IPS DF 6.9 (cell line): ENCODE measurements around the gene APP.
"Not testable (repeated sequence)": the region's sequence is repeated elsewhere in the genome, so short reads cannot be mapped to it uniquely, and the experiment has no call there.

Experiments used
- DNase-seq: peaks from one replicate; pipeline ENCODE4 v3.0.0-alpha.2; 2013; ENCODE audit warnings: low read depth, low spot score
- H3K27ac ChIP-seq: one replicate; pipeline ENCODE4 v1.5.1; 2013; ENCODE audit warnings: low read length, control low read depth
- H3K27me3 ChIP-seq: 2 replicates; pipeline ENCODE4 v1.6.1; 2013; ENCODE audit warnings: mild to moderate bottlenecking, low read length; ENCODE audit not compliant: control insufficient read depth, insufficient read depth
- H3K36me3 ChIP-seq: 2 replicates; pipeline ENCODE4 v1.6.1; 2013; ENCODE audit warnings: low read length; ENCODE audit not compliant: control insufficient read depth, insufficient read depth
- H3K4me1 ChIP-seq: 2 replicates; pipeline ENCODE4 v1.6.1; 2013; ENCODE audit warnings: low read length; ENCODE audit not compliant: control insufficient read depth, insufficient read depth
- H3K4me3 ChIP-seq: 2 replicates; pipeline ENCODE4 v1.5.1; 2013; ENCODE audit warnings: mild to moderate bottlenecking, low read length
- H3K9me3 ChIP-seq: 2 replicates; pipeline ENCODE4 v1.6.1; 2013; ENCODE audit warnings: low read length, inconsistent platforms; ENCODE audit not compliant: control insufficient read depth, insufficient read depth
- WGBS: extraction: QIAGEN DNeasy Blood & Tissue Kit; methylation state at CpG from one replicate; pipeline ENCODE4 v1.1.7; 2013; ENCODE audit warnings: mixed read lengths, missing lambda C conversion rate; ENCODE audit not compliant: insufficient read length, insufficient coverage; 5-methylcytosine and 5-hydroxymethylcytosine counted together

APP gene

DNA sequence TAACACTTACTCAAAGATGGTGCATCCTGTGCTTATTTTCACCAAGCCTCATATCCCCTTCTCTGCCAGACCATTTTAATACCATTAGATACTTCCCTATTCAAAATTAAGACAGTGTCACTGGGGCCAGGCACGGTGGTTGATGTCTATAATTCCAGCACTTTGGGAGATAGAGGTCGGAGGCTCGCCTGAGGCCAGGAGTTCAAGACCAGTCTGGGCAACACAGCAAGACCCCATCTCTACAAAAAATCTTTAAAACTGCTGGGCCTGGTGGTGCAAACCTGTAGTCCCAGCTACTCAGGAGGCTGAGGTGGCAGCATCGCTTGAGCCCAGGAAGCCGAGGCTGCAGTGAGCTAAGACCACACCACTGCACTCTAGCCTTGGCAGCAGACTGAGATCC is 28.2 kb downstream of the APP start:
- H3K27me3 ChIP-seq: no peaks in the 10 kb centered on the region
- no peak for DNase-seq
- no CpG with 5 or more reads among the region's 5 CpGs for WGBS
- peaks cover 2% of the 10 kb centered on the region; the same call in 1 of the 2 replicates for H3K4me1 ChIP-seq
- no peaks in the 10 kb centered on the region for H3K36me3 ChIP-seq
- no peaks in the 10 kb centered on the region for H3K9me3 ChIP-seq
- no peak overlapping the region for H3K4me3 ChIP-seq
- no peak overlapping the region for H3K27ac ChIP-seq

- Histone ChIP-seq H3K4me1 (peaks cover 2% of the 10 kb centered on the region; the same call in 1 of the 2 replicates), H3K27ac (no peak overlapping the region), H3K27me3 (no peaks in the 10 kb centered on the region), H3K4me3 (no peak overlapping the region), H3K9me3 (no peaks in the 10 kb centered on the region), H3K36me3 (no peaks in the 10 kb centered on the region)
- no peak for DNase-seq
- WGBS: no CpG with 5 or more reads among the region's 3 CpGs
Observed at GRCh38 chr21:26140926-26141325, 29.6 kb downstream of the APP start.

DNA sequence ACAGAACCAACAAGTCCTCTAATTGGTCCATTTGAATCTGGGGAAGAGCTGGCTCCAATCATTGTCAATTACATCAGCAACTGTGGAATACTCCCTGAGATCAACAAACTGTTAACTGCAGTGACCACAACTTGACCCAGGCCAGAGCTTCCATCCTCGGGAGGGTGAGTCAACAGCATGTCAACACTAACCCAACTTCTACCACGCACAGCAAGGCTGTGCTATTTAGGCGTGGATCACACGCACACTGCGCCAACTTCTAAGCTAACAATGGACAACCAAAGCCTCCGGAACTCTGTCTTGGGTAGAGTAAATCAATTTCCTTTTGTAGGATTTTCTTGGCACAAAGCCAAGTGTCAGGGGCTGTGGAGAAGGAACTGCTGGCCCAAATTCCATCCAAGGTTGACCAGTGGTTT is 30.4 kb downstream of the APP start:
- no peak overlapping the region for H3K27ac ChIP-seq
- whole genome bisulfite sequencing: no CpG with 5 or more reads among the region's 6 CpGs

DNA sequence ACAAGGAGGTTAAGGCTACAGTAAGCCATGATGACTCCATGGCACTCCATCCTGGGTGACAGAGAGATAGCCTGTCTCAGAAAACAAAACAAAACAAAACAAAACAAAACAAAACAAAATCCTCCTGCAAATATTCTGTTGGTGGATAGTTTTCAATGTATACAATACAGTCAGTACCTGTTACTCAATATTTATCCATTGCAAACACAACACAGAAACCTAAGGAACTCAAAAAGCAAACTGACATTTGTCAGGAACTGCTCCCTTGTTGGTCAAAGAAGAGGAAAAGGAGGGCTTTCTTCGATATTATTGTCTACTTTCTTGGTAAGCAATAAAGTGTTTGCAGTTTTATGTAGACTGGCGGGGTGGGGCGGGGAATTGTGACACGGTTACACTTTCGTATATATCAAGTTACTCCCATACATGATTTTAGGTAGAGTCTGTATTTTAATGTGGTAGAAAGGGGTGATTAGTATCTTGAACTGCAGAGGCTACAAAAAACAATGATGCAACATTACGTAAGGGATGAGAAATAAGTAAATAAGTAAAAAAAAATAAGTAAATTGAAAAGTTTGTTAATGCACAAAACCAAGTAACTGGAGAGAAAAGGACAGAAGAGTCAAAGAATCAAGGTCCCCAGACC is 31.8 kb downstream of the APP start:
- Histone ChIP-seq H3K27ac (no peak overlapping the region), H3K4me1 (peaks cover 2% of the 10 kb centered on the region; the same call in 1 of the 2 replicates), H3K27me3 (no peaks in the 10 kb centered on the region), H3K4me3 (no peak overlapping the region), H3K36me3 (no peaks in the 10 kb centered on the region), H3K9me3 (no peaks in the 10 kb centered on the region)
- WGBS: 100% methylated on average over 1 of the region's 6 CpGs
- no peak for DNase-seq

More for the DNA sequence above, 30.4 kb downstream of the APP start:
- Histone ChIP-seq H3K27me3 (no peaks in the 10 kb centered on the region), H3K36me3 (no peaks in the 10 kb centered on the region), H3K9me3 (no peaks in the 10 kb centered on the region), H3K4me3 (no peak overlapping the region), H3K4me1 (peaks cover 2% of the 10 kb centered on the region; the same call in 1 of the 2 replicates)
- no peak for DNase-seq

- Histone ChIP-seq H3K9me3 (no peaks in the 10 kb centered on the region), H3K27me3 (no peaks in the 10 kb centered on the region), H3K27ac (no peak overlapping the region), H3K4me3 (no peak overlapping the region), H3K4me1 (peaks cover 2% of the 10 kb centered on the region; the same call in 1 of the 2 replicates), H3K36me3 (no peaks in the 10 kb centered on the region)
- DNase-seq: no peak
- no CpG with 5 or more reads among the region's 4 CpGs for WGBS
Observed at GRCh38 chr21:26137379-26138060, 33.0 kb downstream of the APP start.

GRCh38 chr21:26136671-26137070 is 33.9 kb downstream of the APP start:
- H3K27me3 ChIP-seq: no peaks in the 10 kb centered on the region
- H3K4me1 ChIP-seq: peaks cover 2% of the 10 kb centered on the region; the same call in 1 of the 2 replicates
- no peak overlapping the region for H3K27ac ChIP-seq
- H3K9me3 ChIP-seq: no peaks in the 10 kb centered on the region
- no CpG with 5 or more reads among the region's 6 CpGs for WGBS
- no peaks in the 10 kb centered on the region for H3K36me3 ChIP-seq
- no peak overlapping the region for H3K4me3 ChIP-seq
- DNase-seq: no peak

DNA sequence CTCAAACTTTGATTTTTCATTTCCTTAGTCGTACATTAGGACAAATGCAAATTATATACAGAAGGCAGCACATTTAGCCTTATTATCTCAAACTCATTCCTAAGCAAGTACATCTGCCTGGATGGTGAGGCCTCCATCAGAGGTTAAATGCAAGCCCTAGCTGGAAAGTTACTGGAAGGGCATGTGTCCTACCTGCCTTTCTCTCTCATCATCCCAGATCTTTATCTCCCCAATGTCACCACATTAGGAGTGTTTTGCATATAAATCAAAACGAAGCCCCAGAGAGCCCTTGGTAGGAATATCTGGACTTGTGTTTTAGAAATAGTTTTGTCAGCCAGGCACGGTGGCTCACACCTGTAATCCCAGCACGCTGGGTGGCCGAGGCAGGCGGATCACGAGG is 35.0 kb downstream of the APP start:
- DNase-seq: no peak
- no peaks in the 10 kb centered on the region for H3K27me3 ChIP-seq
- H3K9me3 ChIP-seq: no peaks in the 10 kb centered on the region
- no peak overlapping the region for H3K27ac ChIP-seq
- peaks cover 2% of the 10 kb centered on the region; the same call in 1 of the 2 replicates for H3K4me1 ChIP-seq
- H3K4me3 ChIP-seq: no peak overlapping the region
- no peaks in the 10 kb centered on the region for H3K36me3 ChIP-seq
- no CpG with 5 or more reads among the region's 7 CpGs for WGBS

- no peaks in the 10 kb centered on the region for H3K36me3 ChIP-seq
- no peaks in the 10 kb centered on the region for H3K9me3 ChIP-seq
- no CpG with 5 or more reads among the region's 3 CpGs for WGBS
- no peaks in the 10 kb centered on the region for H3K27me3 ChIP-seq
- peaks cover 1% of the 10 kb centered on the region; the same call in 1 of the 2 replicates for H3K4me1 ChIP-seq
- no peak overlapping the region for H3K27ac ChIP-seq
- DNase-seq: no peak
- H3K4me3 ChIP-seq: no peak overlapping the region
Observed at GRCh38 chr21:26131554-26131953, 39.0 kb downstream of the APP start.

- H3K4me3 ChIP-seq, H3K27me3 ChIP-seq, H3K36me3 ChIP-seq, H3K9me3 ChIP-seq, H3K4me1 ChIP-seq, DNase-seq, H3K27ac ChIP-seq: not testable (repeated sequence)
- no CpG with 5 or more reads among the region's 14 CpGs for WGBS
Observed at GRCh38 chr21:26131053-26131452, 39.5 kb downstream of the APP start.

DNA sequence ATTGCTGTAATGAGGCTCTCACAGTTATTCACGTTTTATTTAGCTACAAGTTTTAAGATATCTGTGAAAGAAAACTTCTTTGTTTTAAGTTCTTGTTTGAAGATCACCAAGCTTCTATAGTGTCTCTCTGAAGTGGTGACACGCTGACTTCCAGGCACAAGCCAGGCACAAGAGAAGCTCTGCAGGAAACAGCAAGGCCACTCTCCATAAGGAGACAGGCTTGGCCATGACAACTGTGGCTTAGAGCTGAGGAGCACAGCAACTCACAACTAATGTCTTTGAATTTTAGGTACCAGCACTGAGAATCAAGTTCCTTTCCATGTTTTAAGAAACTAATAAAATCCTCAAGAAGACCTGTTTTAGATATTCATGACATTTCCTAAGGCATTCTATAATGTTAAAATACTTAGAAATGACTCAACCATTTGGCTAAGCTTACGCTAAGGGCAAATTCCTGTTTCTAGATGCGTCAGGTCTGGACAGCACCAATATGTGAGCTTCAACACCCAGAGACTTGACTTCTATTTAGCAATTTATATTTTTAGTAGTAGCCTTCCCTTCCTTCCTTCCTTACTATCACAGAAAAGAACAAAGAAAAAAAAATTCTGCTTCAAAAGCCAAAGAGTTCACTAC is 40.2 kb downstream of the APP start:
- no peak for DNase-seq
- H3K4me1 ChIP-seq: peaks cover 5% of the 10 kb centered on the region; the same call in 1 of the 2 replicates
- no peak overlapping the region for H3K4me3 ChIP-seq
- no CpG with 5 or more reads among the region's 4 CpGs for WGBS
- H3K36me3 ChIP-seq: no peaks in the 10 kb centered on the region
- H3K27me3 ChIP-seq: no peaks in the 10 kb centered on the region
- H3K27ac ChIP-seq: no peak overlapping the region
- H3K9me3 ChIP-seq: no peaks in the 10 kb centered on the region
